Sigmoid colon (tissue), 4 donors: ENCODE data around the gene TBC1D16.

Experiments used
- EP300 ChIP-seq, 4 donors: sonication (generic); formaldehyde crosslinking; IDR thresholded peaks; one replicate each; pipeline ENCODE4 v1.6.1; 2017; ENCODE audit warnings: antibody characterized with exemption in 4 of 4
- POLR2A ChIP-seq, 2 donors: fragments of 450-650 bp; IDR thresholded peaks; one replicate each; pipeline ENCODE4 v1.6.1; 2016; ENCODE audit warnings: antibody characterized with exemption in 2 of 2, mild to moderate bottlenecking in 2 of 2, moderate library complexity in 2 of 2
- POLR2AphosphoS5 ChIP-seq, 4 donors: sonication (generic); formaldehyde crosslinking; IDR thresholded peaks; one replicate each; pipeline ENCODE4 v1.6.1; 2017; ENCODE audit warnings: antibody characterized with exemption in 4 of 4
- TF ChIP-seq, protein P1 (sequence below), 4 experiments: fragments of 450-650 bp in 3 of 4; fragments of 200-600 bp in 1 of 4; IDR thresholded peaks; one replicate each; pipeline ENCODE4 v1.5.1; 2016 to 2019; ENCODE audit warnings: antibody characterized with exemption in 4 of 4, mild to moderate bottlenecking in 3 of 4, moderate library complexity in 2 of 4

DNA sequence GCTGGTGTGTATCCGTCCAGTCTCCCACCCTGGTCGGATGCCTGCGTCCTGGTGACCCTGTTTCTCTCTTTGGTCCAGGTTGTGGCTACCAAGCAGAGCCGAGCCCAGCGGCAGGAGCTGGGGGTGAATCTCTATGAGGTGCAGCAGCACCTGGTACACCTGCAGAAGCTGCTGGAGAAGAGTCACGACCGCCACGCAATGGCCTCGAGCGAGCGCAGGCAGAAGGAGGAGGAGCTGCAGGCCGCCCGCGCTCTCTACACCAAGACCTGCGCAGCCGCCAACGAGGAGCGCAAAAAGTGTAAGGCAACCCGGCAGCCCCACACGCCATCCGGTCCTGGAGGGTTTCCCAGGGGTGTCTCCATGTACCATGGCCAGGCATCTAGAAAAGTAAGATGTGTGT, 14.3 kb upstream of the TBC1D16 start:
- TF ChIP-seq, protein P1, sequence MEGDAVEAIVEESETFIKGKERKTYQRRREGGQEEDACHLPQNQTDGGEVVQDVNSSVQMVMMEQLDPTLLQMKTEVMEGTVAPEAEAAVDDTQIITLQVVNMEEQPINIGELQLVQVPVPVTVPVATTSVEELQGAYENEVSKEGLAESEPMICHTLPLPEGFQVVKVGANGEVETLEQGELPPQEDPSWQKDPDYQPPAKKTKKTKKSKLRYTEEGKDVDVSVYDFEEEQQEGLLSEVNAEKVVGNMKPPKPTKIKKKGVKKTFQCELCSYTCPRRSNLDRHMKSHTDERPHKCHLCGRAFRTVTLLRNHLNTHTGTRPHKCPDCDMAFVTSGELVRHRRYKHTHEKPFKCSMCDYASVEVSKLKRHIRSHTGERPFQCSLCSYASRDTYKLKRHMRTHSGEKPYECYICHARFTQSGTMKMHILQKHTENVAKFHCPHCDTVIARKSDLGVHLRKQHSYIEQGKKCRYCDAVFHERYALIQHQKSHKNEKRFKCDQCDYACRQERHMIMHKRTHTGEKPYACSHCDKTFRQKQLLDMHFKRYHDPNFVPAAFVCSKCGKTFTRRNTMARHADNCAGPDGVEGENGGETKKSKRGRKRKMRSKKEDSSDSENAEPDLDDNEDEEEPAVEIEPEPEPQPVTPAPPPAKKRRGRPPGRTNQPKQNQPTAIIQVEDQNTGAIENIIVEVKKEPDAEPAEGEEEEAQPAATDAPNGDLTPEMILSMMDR (IDR thresholded peaks at IDR 0.05) = no peak
- TF ChIP-seq POLR2AphosphoS5 (IDR thresholded peaks at IDR 0.05) = no peak
- no peak for TF ChIP-seq POLR2A (IDR thresholded peaks at IDR 0.05)
- no peak for TF ChIP-seq EP300 (IDR thresholded peaks at IDR 0.05)
